Esophagus mucosa (tissue), 1 donor: ENCODE results near the gene RAB36. TPM values are rescaled to one million over a fixed set of nuclear protein-coding genes. Genes with fewer than 3 reads are reported as not detected.
A peak's percentile ranks its signal among the peaks of the same experiment; 100 is the strongest.

Experiments used
- ATAC-seq: fragments of 200-7000 bp; cut with Tn5 transposase; one replicate; pipeline ENCODE4 v1.9.1; 2020
- total RNA-seq: library from RNA; stranded (reverse); gene quantifications from one replicate; pipeline ENCODE4 v1.2.4, GENCODE V29; 2023
- donor health status: DM: yes; HTN: yes; CAD: no.

RAB36 gene
- 4.1 TPM for total RNA-seq

GRCh38 chr22:23144932-23145877 lies at the start of gene RAB36:
Gene RAB36, plus strand, starts transcription at chr22:23145477. Its CDS starts 1,140 bp downstream, at chr22:23146617.
- ATAC-seq, result peak; percentile 91

GRCh38 chr22:23095733-23096342 lies 49.4 kb upstream of the RAB36 start:
- no peak for ATAC-seq

- no peak for ATAC-seq
Observed at GRCh38 chr22:23097412-23098229, 47.7 kb upstream of the RAB36 start.

GRCh38 chr22:23098230-23098705 lies 47.0 kb upstream of the RAB36 start:
- no peak for ATAC-seq

DNA sequence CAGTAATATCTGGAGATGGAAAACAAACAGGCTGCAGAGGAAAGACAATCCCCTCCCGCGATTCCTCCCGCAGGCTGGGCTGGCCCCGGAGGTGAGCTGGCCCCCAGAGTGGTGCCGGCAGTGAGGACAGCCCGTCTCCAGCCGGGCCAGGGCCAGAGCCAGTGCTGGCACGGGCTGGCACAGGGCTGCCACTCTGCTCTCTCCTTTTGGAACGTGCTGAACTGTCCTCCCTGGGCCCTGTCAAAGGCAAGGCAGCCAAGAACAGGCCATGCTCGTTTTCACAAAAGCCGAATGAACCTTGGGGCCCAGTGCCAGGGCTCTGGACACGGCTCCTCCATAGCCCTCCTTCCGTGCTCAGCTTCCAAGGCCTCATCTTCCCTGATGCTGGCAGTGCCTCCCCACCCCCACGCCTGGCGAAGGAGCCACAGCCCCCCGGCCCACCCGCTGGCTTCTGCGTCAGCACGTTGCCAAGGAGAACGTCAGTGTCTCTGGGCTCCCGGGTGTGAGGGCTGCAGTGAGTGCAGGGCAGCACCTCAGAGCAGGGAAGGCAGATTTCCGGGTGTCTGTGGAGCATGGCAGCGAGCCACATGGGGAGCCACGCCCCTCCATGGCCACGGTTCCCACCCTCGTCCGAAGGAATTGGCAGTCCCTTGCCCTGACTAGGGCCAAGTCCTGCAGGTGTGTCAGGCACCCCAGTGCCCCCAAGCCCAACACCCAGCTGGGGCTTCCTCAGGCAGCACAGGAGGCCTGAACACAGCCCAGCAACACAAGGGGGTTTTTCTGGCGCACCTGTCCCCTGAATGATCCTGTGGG lies 46.4 kb upstream of the RAB36 start:
- ATAC-seq, result no peak

DNA sequence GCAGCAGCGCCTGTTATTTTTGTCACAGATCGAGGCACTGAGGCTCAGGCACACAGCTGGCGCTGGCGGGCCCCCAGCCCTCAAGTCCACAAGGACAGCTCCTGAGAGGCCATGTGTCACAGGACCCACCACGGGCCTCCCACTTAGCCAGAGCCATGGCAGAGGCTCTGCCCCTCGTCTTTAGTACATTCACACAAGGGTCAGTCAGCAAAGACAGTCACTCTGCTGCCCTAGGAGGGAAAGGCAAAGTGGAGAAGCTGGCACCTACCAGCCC lies 45.8 kb upstream of the RAB36 start:
- no peak for ATAC-seq

DNA sequence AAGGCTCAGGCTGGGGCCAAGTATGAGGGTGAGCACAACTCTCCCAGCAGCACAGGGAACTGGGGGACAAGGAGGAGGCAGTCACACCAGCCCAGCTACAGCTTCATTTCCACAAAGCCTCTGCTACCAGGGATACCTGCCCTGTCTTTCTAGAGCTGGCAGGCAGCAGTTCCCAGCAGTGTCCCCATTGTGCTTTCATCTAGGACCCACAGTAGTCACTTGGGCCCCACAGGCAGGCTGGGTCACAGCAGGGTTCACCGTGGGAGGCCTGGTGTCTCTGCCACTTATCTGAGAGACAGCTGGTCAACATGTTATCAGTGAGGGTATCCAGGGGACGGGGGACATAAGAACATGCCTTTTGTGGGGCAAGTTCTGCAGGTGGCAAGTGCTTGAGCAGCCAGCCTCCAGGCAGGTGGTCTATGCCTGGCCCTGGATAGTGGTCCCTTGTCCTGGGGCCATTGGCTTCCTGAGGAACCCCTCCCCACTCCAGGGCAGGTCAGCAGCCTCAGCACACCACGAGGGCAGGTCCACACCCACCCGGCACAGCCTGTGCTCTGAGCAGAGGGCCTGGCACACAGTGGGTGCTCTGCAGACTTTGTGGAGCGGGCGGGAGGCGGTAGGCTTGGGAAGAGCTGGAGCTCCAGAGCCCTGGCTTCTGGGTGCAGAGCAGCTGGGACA lies 45.0 kb upstream of the RAB36 start:
- no peak for ATAC-seq

DNA sequence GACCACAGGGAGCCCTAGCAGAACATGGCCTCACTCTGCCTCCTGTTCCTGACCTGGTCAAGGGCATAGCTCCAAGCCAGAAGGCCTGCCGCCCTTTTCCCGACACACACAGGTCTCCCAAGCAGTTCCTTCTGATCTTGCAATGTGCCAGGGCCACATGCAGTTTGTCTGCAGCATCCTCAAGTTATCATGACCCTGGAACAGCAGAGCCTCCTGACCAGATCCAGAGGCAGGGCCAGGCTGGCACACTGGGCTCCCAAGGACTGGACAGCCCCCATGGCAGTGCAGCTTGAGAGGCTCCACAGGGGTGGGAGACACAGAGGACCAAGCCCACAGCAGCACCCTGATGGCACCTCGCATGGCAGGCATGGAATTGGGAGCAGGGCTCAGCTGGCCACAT lies 43.8 kb upstream of the RAB36 start:
- no peak for ATAC-seq

GRCh38 chr22:23102002-23102655 lies 43.1 kb upstream of the RAB36 start:
- ATAC-seq, result no peak

DNA sequence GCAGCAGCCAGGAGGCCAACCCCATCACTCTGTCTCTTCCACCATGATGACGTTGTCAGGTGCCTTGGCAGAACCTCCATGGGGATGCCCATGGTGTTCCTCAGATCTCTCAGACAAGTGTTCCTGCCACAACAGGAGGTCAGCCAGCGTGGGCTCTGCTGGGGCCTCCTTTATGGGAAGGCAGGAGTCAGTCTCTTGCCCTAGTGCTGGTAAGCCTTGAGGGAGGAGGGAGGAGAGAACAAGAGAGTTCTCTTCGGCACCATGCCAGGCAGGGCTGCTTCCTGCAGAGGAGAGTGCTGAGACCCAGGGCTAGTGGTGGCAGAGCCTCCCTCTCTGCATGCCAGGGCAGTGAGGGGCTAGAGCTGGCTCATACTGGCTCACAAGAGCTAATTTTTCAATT lies 42.5 kb upstream of the RAB36 start:
- no peak for ATAC-seq

DNA sequence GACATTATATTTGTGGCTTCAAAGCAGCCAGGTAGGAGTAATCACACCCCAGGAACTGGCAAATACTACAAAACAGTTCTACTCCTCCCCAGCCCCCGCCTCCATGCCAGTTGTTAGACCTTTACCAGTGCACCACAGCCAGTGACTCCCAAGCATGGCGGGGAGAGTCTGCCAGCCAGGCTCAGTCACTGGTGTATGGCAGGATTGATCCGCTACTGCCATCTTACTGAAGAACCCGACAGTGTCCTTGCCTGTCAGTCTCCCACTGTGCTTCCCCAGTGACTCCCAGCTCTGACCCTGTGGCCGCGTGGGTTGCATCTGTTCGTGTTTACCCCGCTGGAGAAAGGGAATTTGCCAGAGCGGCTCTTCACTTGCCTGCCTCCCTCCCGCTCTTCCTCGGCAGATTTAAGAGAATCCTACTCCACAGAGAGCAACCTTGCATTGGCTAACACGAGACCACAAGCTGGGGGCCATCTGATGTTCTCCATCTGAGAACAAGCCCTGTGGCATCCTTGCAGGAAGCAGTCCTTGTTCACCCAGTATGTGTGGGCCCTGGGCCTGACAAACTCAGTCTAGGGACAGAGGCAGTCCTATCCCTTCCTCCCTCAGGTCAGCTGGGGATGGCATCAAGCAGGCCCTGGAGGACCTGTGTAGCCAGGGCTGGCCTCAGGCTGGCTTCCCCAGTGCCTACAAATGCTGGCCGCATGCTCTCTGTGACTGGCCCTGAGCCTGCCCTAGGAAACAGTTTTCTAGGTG lies 41.9 kb upstream of the RAB36 start:
- no peak for ATAC-seq

DNA sequence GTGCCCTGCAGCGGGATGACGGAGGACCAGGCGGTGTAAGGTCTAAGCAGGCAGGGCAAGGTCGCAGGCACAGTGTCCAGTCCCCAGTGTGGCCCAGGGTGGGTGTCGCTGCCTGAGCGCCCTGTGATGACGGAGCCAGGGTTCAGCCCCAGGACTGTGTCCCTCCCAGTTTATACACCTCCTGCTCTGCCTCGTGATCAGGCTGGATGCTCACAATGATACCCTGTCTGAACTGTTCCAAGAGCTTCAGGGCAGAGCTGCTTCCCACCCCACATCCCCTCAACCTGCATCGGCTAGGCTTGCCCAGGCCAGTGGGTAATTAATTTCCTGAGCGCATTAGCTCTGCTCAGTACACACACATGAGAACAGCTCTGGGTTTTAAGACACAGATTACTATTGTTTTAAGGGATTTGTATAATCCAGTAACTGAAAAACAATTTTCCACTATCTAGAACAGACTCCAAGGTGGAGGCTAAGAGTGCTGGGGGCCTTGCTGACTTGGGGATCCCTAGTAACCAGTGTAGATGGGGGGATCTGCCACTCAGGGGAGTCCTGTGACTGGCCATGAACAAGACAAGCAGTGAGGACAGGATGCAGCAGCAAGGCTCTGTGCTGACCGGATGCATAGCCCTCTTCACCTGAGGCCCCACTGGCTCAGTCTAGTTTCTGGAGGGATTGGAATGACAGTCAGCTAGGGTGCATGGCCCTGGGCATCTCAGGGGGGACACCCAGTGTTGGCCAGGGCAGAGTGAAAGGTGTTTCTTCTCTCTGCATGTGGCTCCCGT lies 40.9 kb upstream of the RAB36 start:
- no peak for ATAC-seq

DNA sequence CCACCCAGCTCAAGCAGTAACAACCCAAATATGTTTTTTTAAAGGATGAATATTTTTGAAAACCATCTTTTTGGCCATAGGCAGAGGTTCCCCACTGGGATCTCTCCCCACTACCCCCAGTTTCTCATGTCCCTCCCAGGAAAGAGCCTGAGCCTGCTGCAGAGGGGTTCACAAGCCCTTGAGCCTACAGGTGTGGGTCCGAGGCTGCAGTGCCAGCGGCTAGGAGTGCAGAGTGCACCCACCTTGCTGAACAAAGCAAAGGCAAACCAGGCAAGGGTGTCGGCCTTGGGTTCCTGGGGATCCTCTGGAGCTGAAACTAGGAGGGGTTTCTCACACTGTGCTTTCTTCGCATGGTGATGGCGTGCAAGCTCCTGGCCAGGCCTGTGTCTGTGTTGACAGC lies 40.0 kb upstream of the RAB36 start:
- no peak for ATAC-seq

GRCh38 chr22:23105919-23106318 lies 39.4 kb upstream of the RAB36 start:
- ATAC-seq, result no peak

DNA sequence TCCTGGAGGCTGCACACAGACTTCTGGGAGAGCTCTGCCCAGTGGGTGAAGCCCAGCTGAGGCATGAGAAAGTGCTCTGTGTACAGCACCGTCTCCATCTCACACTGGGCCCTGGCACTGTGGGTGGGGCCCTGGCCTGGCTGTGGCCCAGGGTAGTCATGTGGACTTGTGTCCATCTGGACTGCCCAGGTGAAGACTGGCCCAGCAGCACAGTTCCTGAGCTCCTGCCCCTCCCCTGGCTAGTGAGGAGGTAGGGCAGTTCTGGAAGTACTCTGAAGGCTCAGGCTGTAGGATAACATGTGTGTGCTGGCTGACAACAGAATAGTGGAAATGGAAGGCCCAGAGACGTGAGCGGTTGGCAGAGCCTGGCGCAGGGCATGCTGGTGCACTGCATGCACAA lies 38.9 kb upstream of the RAB36 start:
- ATAC-seq, result no peak

DNA sequence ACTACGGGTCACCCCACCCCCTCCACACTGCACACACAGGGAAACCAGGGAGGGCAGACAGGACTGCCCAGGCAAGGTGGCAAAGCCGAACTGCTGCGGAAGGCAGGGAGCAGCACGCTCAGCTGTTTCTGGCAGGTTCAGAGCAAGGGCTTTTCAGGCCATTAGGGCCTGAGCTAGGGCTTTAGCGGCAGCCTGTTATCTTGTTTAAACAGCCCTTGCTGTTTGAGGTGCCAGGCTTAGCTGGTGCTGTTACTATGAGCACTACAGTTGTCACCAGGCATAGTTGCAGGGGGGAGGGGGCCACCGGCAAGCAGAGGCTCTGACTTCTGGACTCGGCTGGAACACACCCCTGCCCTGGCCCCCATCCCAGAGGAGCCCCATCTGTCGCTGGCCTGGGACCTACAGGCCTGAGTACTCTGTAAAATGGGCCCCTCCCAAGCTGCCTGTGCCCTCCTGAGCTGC lies 38.3 kb upstream of the RAB36 start:
- ATAC-seq, result no peak

- no peak for ATAC-seq
Observed at GRCh38 chr22:23107487-23108248, 37.6 kb upstream of the RAB36 start.

DNA sequence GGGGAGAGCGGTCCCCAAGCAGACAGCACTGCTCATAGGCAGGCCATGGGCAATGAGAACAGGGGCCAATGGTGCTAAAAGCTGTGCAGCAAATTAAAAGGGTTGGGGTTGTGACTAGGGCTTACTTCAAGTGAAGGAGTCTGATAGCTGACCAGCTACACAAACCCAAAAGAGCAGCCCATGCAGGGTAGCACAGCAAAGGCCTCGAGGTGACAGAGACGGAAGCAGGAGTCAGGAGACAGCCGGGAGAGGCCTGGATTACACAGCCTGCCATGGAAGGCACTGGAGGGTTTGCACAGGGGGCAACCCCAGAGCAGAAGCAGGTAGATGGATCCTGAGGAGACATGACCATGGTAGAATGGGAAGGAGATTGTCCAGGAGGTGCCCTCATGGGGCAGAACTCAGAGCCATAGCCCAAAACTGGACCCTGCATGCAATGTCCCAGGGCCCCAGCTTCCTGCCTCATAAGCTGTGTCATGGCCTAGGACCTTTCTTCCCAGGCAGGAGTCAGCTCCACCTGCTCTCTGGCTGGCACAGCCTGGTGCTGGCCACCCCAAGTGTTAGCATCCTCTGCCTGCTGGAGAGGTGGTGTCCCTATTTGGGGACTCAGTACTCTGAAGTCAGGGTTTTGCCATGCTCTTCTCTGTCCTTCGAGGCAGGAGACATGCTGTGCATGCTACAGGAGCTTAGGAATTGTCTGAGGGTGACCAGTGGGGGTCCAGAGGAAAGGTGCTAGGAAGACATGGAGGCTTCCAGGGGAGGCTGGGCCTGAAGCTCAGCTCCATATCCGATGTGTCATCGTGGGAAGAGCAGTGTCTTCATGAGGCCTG lies 36.8 kb upstream of the RAB36 start:
- no peak for ATAC-seq
